Measurements from ENCODE around the gene RAB33A. TPM values are rescaled to one million over a fixed set of nuclear protein-coding genes. Genes with fewer than 3 reads are reported as not detected.

Gene RAB33A
- total RNA-seq, 2 experiments from 2014 or later, result 0.68 to 0.92 TPM

GRCh38 chrX:130162094-130162735 lies 9.5 kb upstream of the RAB33A start:
- H3K9me3 ChIP-seq (ENCODE audit: low read length), result no peaks in the 10 kb centered on the region
- TF ChIP-seq EZH2phosphoT487 (IDR thresholded peaks at IDR 0.05; ENCODE audit: borderline replicate concordance, low read depth, low read length), result no peak
- no peak for TF ChIP-seq CTCF (conservative IDR thresholded peaks at IDR 0.05; ENCODE audit: low read length)
- intact Hi-C loops (cut with micrococcal nuclease; ENCODE audit: unreplicated experiment), result no loop called here
- DNase-seq (ENCODE audit: low spot score), result no peak
- TSS peak; percentile 11 for BruUV-seq (replicated peaks)
- peaks cover 13% of the 10 kb centered on the region for H3K4me1 ChIP-seq (ENCODE audit: insufficient read depth, low read length, poor library complexity, severe bottlenecking)
- H3K79me2 ChIP-seq (ENCODE audit: insufficient read depth, low read depth, low read length), result peaks cover 45% of the 10 kb centered on the region
- ChIA-PET CTCF (ENCODE audit: unreplicated experiment) (interaction anchor here (0.7 kb wide), 1 partner anchor 243 kb away, joined by 3 read pairs; no protein-coding TSS in a partner anchor), POLR2A (interaction anchor here (0.6 to 1.6 kb wide), 2 partner anchors 11 to 30 kb away, joined by 3 to 4 read pairs; no protein-coding TSS in a partner anchor)
- no peak overlapping the region for H2AFZ ChIP-seq (ENCODE audit: low read length)
- peaks cover 4% of the 10 kb centered on the region; the same call in 1 of the 2 replicates for H4K20me1 ChIP-seq (ENCODE audit: insufficient read depth, low read length)
- no peak overlapping the region for H3K4me3 ChIP-seq (ENCODE audit: low read depth, low read length, poor library complexity, severe bottlenecking)
- no peak overlapping the region for H3K27ac ChIP-seq (ENCODE audit: low read depth, low read length, poor library complexity, severe bottlenecking)
- H3K36me3 ChIP-seq (ENCODE audit: insufficient read depth, low read length), result peaks cover 8% of the 10 kb centered on the region; the same call in 1 of the 2 replicates
- no peaks in the 10 kb centered on the region for H3K9me2 ChIP-seq (ENCODE audit: insufficient read depth, low read length)
- H3K4me2 ChIP-seq (ENCODE audit: low read length), result no peak overlapping the region

- Histone ChIP-seq H3K36me3 (ENCODE audit: insufficient read depth, low read length) (peaks cover 8% of the 10 kb centered on the region; the same call in 1 of the 2 replicates), H3K4me2 (ENCODE audit: low read length) (0 out of 2 replicates have a peak overlapping the region, but pooled peaks have one; percentile 36), H3K9me2 (ENCODE audit: insufficient read depth, low read length) (no peaks in the 10 kb centered on the region), H3K4me3 (ENCODE audit: low read depth, low read length, poor library complexity, severe bottlenecking) (no peak overlapping the region), H3K9me3 (ENCODE audit: low read length) (no peaks in the 10 kb centered on the region), H4K20me1 (ENCODE audit: insufficient read depth, low read length) (peaks cover 4% of the 10 kb centered on the region; the same call in 1 of the 2 replicates), H3K27ac (ENCODE audit: low read depth, low read length, poor library complexity, severe bottlenecking) (no peak overlapping the region), H3K4me1 (ENCODE audit: insufficient read depth, low read length, poor library complexity, severe bottlenecking) (peaks cover 17% of the 10 kb centered on the region), H3K79me2 (ENCODE audit: insufficient read depth, low read depth, low read length) (peaks cover 45% of the 10 kb centered on the region), H2AFZ (ENCODE audit: low read length) (no peak overlapping the region)
- BruUV-seq (replicated peaks), result no TSS peak
- no peak for DNase-seq (ENCODE audit: low spot score)
- CTCF ChIA-PET (ENCODE audit: unreplicated experiment), result no interaction called here
- intact Hi-C loops (cut with micrococcal nuclease; ENCODE audit: unreplicated experiment), result no loop called here
- POLR2A ChIA-PET, result no interaction called here
- TF ChIP-seq EZH2phosphoT487 (IDR thresholded peaks at IDR 0.05; ENCODE audit: borderline replicate concordance, low read depth, low read length), result no peak
- no peak for TF ChIP-seq CTCF (conservative IDR thresholded peaks at IDR 0.05; ENCODE audit: low read length)
These were observed 8.4 kb upstream of the RAB33A start for GRCh38 chrX:130163398-130163797.

Data from OCI-LY7 (cell line).